GM12878 (cell line): ENCODE measurements around the gene SCNN1B. TPM values are rescaled to one million over a fixed set of nuclear protein-coding genes. Genes with fewer than 3 reads are reported as not detected.

Experiments used
- ATAC-seq: fragments of 200-7000 bp; cut with Tn5 transposase; 3 replicates; pipeline ENCODE4 v1.9.1; 2020; ENCODE audit warnings: mild to moderate bottlenecking, moderate library complexity
- BruUV-seq: library from RNA; stranded (reverse); fragments of 400-500 nt; replicated peaks from 2 replicates; lab custom pipeline; 2021; lab: Mats Ljungman, UMichigan
- CTCF ChIA-PET: fragments of 300-600 bp; sonication (Branson Sonifier 250); formaldehyde crosslinking; extraction: SDS; loops from one replicate; lab custom pipeline; 2021; ENCODE audit warnings: inconsistent platforms; lab: Yijun Ruan, JAX
- POLR2A ChIA-PET: fragments of 350-600 bp; formaldehyde crosslinking; extraction: SDS; loops from one replicate; lab custom pipeline; 2021; ENCODE audit warnings: inconsistent platforms; lab: Charles Lee
- RAD21 ChIA-PET: fragments of 300-600 bp; sonication (Branson Sonifier 250); formaldehyde crosslinking; loops from one replicate; lab custom pipeline; 2023; ENCODE audit warnings: antibody characterized with exemption; ENCODE audit not compliant: unreplicated experiment; lab: Charles Lee
- SMC1A ChIA-PET: fragments of 300-600 bp; sonication (Branson Sonifier 250); formaldehyde crosslinking; loops from one replicate; lab custom pipeline; 2023; ENCODE audit not compliant: unreplicated experiment, uncharacterized antibody; lab: Charles Lee
- DNase-seq: peaks from one replicate; pipeline ENCODE4 v3.0.0-alpha.2; 2011; ENCODE audit warnings: low read depth, low spot score
- FAIRE-seq: peaks from 3 replicates; lab custom pipeline; 2011; peaks lifted over from hg19 to GRCh38; lab: Jason Lieb, UNC
- H2AFZ ChIP-seq: 2 replicates; pipeline ENCODE4 v1.6.0; 2011; ENCODE audit warnings: low read depth, low read length, control low read depth; ENCODE audit not compliant: control insufficient read depth
- H3K27ac ChIP-seq: 2 replicates; pipeline ENCODE4 v1.5.1; 2011; ENCODE audit warnings: control low read depth; ENCODE audit not compliant: control insufficient read depth, insufficient read depth
- H3K27me3 ChIP-seq, 2 experiments: replicated peaks in 1 of 2; 2 replicates each; pipeline versions ENCODE4 v1.6.0 to v1.6.1; 2011; ENCODE audit warnings: low read length in 1 of 2; ENCODE audit not compliant: control insufficient read depth in 2 of 2, insufficient read depth in 2 of 2
- H3K36me3 ChIP-seq, 2 experiments: 2 replicates each; pipeline ENCODE4 v1.5.1; 2011; ENCODE audit warnings: low read length in 1 of 2; ENCODE audit not compliant: control insufficient read depth in 2 of 2, insufficient read depth in 2 of 2
- H3K4me1 ChIP-seq: 2 replicates; pipeline ENCODE4 v1.6.1; 2011; ENCODE audit warnings: mild to moderate bottlenecking, low read length, moderate library complexity, mixed read lengths; ENCODE audit not compliant: control insufficient read depth, insufficient read depth
- H3K4me2 ChIP-seq: 2 replicates; pipeline ENCODE4 v1.6.0; 2011; ENCODE audit warnings: control low read depth; ENCODE audit not compliant: control insufficient read depth, insufficient read depth
- H3K4me3 ChIP-seq: fragments of 200-600 bp; sonication (generic); 2 replicates; pipeline ENCODE4 v1.5.1; 2016
- H3K79me2 ChIP-seq: 2 replicates; pipeline ENCODE4 v1.6.0; 2011; ENCODE audit warnings: low read length; ENCODE audit not compliant: control insufficient read depth, insufficient read depth
- H3K9ac ChIP-seq: 2 replicates; pipeline ENCODE4 v1.8.0; 2011; ENCODE audit warnings: low read length, control low read depth, mixed read lengths; ENCODE audit not compliant: control insufficient read depth, insufficient read depth
- H3K9me3 ChIP-seq: replicated peaks from 3 replicates; pipeline ENCODE4 v1.5.1; 2011; ENCODE audit warnings: mild to moderate bottlenecking, low read length; ENCODE audit not compliant: control insufficient read depth, insufficient read depth
- H4K20me1 ChIP-seq: 2 replicates; pipeline ENCODE4 v1.6.0; 2011; ENCODE audit not compliant: control insufficient read depth, insufficient read depth
- HDAC2 ChIP-seq: fragments of 200-600 bp; sonication (generic); IDR thresholded peaks from 2 replicates; pipeline ENCODE4 v1.6.1; 2017
- JUND ChIP-seq: IDR thresholded peaks from 2 replicates; pipeline ENCODE4 v1.6.1; 2012; ENCODE audit warnings: low read depth, mild to moderate bottlenecking, low read length, improper control_type of control experiment, moderate library complexity
- STAT3 ChIP-seq: IDR thresholded peaks from 2 replicates; pipeline ENCODE4 v1.6.1; 2011; ENCODE audit warnings: low read depth, low read length, improper control_type of control experiment
- SUZ12 ChIP-seq: fragments of 200-600 bp; sonication (generic); IDR thresholded peaks from one replicate; pipeline ENCODE4 v1.6.1; 2018; ENCODE audit warnings: antibody characterized with exemption, mild to moderate bottlenecking; ENCODE audit not compliant: unreplicated experiment
- WRNIP1 ChIP-seq: IDR thresholded peaks from 2 replicates; pipeline ENCODE4 v1.6.1; 2011; ENCODE audit warnings: low read depth, low read length, improper control_type of control experiment, borderline replicate concordance
- YY1 ChIP-seq: IDR thresholded peaks from 2 replicates; pipeline ENCODE4 v1.6.1; 2011; ENCODE audit warnings: low read depth, mild to moderate bottlenecking, low read length
- WGBS: methylation state at CpG from one replicate; pipeline ENCODE4 v1.1.6; 2016; ENCODE audit warnings: low lambda C conversion rate; ENCODE audit not compliant: insufficient replicate concordance, insufficient coverage; ENCODE audit errors: missing lambda C conversion rate; 5-methylcytosine and 5-hydroxymethylcytosine counted together
- in situ Hi-C: fragments of 300-500 bp; cut with MboI; formaldehyde crosslinking; loops from 9 replicates; pipeline ENCODE4 v1.14.3; 2018; ENCODE audit warnings: mixed read lengths
- intact Hi-C: fragments of 100-400 bp; cut with micrococcal nuclease; formaldehyde crosslinking; loops from one replicate; pipeline ENCODE4 v1.14.2; 2022; ENCODE audit not compliant: unreplicated experiment
- polyA plus RNA-seq, 11 experiments: library from polyadenylated mRNA; depleted of rRNA in 4 of 11; unstranded in 6 of 11; stranded (reverse) in 5 of 11; fragments of >200 nt; fragmentation: Nextera tagmentation in 4 of 11; fragmentation: Illumina TruSeq in 1 of 11; extraction: Ambion mirVana in 4 of 11; extraction: Trizol in 1 of 11; gene quantifications; 1 replicate in 1 of 11; 2 replicates in 10 of 11; pipeline versions ENCODE4 v1.2.1 to v1.2.3, GENCODE V29; 2011 to 2016; ENCODE audit warnings: inconsistent platforms in 2 of 11, missing spikeins in 2 of 11, low read depth in 1 of 11
- total RNA-seq, 4 experiments: library from RNA; depleted of rRNA in 3 of 4; stranded (reverse); fragments of >200 nt in 3 of 4; fragmentation: Illumina TruSeq in 1 of 4; extraction: Trizol in 1 of 4; gene quantifications; 2 replicates each; pipeline versions ENCODE4 v1.2.1 to v1.2.3, GENCODE V29; 2013 to 2021
- TF ChIP-seq, protein P1 (sequence below): fragments of 450-650 bp; IDR thresholded peaks from 2 replicates; pipeline ENCODE4 v1.6.1; 2018; ENCODE audit warnings: mild to moderate bottlenecking, low read depth, moderate library complexity; ENCODE audit not compliant: partially characterized antibody
- TF ChIP-seq, protein P2 (sequence below): IDR thresholded peaks from 2 replicates; pipeline ENCODE4 v1.6.1; 2012; ENCODE audit warnings: low read length, inconsistent platforms
- TF ChIP-seq, protein P3 (sequence below): fragments of 450-650 bp; IDR thresholded peaks from 2 replicates; pipeline ENCODE4 v1.6.1; 2017; ENCODE audit warnings: antibody characterized with exemption, mild to moderate bottlenecking, moderate library complexity

Gene SCNN1B
- total and polyA plus RNA-seq, 10 of the 15 experiments (the other 5 are each of a cell fraction or from before 2014, with no cell fraction given) = 0.28 to 1.5 (median 0.64) TPM

DNA sequence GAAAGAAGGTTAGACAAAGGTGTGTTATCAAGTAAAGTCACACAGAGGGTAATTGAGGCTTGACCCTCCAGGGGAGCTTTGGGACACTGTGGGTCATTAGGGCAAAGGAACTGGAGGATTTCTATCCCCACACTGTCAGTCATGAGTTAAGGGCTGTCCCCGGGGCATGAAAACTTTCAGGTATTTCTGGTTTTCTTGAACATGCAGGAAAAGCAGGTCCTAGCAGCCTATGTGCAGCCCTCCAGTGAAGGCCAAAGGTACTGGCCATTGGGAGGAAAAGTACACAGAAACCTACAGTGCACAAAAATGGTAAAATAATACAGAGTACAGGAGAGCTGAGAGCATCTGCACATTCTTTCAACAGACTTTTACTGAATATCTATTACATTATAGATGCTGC is 44.4 kb upstream of the SCNN1B start (continued):
- TF ChIP-seq, protein P1, sequence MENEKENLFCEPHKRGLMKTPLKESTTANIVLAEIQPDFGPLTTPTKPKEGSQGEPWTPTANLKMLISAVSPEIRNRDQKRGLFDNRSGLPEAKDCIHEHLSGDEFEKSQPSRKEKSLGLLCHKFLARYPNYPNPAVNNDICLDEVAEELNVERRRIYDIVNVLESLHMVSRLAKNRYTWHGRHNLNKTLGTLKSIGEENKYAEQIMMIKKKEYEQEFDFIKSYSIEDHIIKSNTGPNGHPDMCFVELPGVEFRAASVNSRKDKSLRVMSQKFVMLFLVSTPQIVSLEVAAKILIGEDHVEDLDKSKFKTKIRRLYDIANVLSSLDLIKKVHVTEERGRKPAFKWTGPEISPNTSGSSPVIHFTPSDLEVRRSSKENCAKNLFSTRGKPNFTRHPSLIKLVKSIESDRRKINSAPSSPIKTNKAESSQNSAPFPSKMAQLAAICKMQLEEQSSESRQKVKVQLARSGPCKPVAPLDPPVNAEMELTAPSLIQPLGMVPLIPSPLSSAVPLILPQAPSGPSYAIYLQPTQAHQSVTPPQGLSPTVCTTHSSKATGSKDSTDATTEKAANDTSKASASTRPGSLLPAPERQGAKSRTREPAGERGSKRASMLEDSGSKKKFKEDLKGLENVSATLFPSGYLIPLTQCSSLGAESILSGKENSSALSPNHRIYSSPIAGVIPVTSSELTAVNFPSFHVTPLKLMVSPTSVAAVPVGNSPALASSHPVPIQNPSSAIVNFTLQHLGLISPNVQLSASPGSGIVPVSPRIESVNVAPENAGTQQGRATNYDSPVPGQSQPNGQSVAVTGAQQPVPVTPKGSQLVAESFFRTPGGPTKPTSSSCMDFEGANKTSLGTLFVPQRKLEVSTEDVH = no peak
- TF ChIP-seq, all 136 proteins: peak for 0

DNA sequence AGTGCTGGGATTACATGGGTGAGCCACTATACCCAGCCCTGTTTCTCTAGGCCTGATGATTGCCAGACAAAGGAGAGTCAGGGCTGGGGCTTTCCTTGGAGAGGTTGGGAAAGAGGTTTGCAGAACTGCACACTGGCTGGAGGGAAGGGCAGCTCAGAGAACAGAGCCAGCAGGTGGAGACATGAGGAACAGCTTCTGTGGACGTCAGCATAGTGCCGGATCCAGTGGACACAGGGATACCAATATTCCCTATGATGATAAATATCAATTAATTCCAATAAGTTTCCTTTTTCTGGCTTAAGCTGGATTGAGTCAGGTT is 43.2 kb upstream of the SCNN1B start:
- no peak for DNase-seq
- Histone ChIP-seq H3K4me2 (no peak overlapping the region), H4K20me1 (no peaks in the 10 kb centered on the region), H3K9ac (no peak overlapping the region), H3K79me2 (no peaks in the 10 kb centered on the region), H2AFZ (no peak overlapping the region), H3K4me3 (no peak overlapping the region), H3K27me3 (no peaks in the 10 kb centered on the region), H3K9me3 (no peaks in the 10 kb centered on the region), H3K27ac (no peak overlapping the region), H3K4me1 (no peaks in the 10 kb centered on the region), H3K36me3 (no peaks in the 10 kb centered on the region)
- in situ Hi-C loops = no loop called here
- CTCF ChIA-PET = no interaction called here
- WGBS = 74% methylated on average over 2 of the region's 2 CpGs
- SMC1A ChIA-PET = interaction anchor here (0.6 kb wide), 1 partner anchor 112 kb away, joined by 3 read pairs; no protein-coding TSS in a partner anchor
- POLR2A ChIA-PET = no interaction called here
- FAIRE-seq = no peak
- RAD21 ChIA-PET = no interaction called here
- no peak for TF ChIP-seq JUND
- no peak for TF ChIP-seq SUZ12
- TF ChIP-seq YY1 = no peak
- TF ChIP-seq, protein P2, sequence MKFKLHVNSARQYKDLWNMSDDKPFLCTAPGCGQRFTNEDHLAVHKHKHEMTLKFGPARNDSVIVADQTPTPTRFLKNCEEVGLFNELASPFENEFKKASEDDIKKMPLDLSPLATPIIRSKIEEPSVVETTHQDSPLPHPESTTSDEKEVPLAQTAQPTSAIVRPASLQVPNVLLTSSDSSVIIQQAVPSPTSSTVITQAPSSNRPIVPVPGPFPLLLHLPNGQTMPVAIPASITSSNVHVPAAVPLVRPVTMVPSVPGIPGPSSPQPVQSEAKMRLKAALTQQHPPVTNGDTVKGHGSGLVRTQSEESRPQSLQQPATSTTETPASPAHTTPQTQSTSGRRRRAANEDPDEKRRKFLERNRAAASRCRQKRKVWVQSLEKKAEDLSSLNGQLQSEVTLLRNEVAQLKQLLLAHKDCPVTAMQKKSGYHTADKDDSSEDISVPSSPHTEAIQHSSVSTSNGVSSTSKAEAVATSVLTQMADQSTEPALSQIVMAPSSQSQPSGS = no peak
- no peak for TF ChIP-seq WRNIP1
- TF ChIP-seq HDAC2 = no peak
- no peak for TF ChIP-seq STAT3
- TF ChIP-seq, protein P3, sequence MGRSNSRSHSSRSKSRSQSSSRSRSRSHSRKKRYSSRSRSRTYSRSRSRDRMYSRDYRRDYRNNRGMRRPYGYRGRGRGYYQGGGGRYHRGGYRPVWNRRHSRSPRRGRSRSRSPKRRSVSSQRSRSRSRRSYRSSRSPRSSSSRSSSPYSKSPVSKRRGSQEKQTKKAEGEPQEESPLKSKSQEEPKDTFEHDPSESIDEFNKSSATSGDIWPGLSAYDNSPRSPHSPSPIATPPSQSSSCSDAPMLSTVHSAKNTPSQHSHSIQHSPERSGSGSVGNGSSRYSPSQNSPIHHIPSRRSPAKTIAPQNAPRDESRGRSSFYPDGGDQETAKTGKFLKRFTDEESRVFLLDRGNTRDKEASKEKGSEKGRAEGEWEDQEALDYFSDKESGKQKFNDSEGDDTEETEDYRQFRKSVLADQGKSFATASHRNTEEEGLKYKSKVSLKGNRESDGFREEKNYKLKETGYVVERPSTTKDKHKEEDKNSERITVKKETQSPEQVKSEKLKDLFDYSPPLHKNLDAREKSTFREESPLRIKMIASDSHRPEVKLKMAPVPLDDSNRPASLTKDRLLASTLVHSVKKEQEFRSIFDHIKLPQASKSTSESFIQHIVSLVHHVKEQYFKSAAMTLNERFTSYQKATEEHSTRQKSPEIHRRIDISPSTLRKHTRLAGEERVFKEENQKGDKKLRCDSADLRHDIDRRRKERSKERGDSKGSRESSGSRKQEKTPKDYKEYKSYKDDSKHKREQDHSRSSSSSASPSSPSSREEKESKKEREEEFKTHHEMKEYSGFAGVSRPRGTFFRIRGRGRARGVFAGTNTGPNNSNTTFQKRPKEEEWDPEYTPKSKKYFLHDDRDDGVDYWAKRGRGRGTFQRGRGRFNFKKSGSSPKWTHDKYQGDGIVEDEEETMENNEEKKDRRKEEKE = no peak
- BruUV-seq = no TSS peak
- intact Hi-C loops = no loop called here
- ATAC-seq = no peak
